GM18870 (cell line): ENCODE data around the gene MEF2A.
A peak's percentile ranks its signal among the peaks of the same experiment; 100 is the strongest.

ENCODE experiments used
- ATAC-seq: cut with Tn5 transposase; IDR thresholded peaks from one replicate; pipeline ENCODE4 v1.9.1; 2021; ENCODE audit warnings: moderate library complexity; ENCODE audit not compliant: unreplicated experiment

The MEF2A gene

GRCh38 chr15:99604865-99605264 is 39.1 kb downstream of the MEF2A start:
- ATAC-seq, result no peak

- no peak for ATAC-seq
Measured at GRCh38 chr15:99605490-99605931, 39.7 kb downstream of the MEF2A start.

DNA sequence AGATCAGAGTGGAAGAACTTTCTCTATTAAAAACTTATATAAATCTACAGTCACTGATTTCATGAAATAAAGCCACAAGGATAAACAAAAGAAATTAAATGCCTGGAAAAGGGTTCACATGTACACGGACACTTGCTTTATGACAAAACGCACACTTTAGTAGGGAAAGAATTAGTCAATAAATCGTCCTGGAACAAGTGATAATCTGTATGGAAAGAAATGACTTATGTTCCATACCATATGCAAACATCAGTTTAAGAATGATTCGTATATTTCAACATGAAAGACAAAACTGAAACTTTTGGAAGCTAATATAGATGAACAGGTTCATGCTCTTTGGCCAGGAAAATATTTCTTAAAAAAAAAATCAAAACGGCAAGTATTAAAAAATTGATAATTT is 40.2 kb downstream of the MEF2A start:
- ATAC-seq, result no peak

GRCh38 chr15:99606646-99607045 is 40.9 kb downstream of the MEF2A start:
- no peak for ATAC-seq

DNA sequence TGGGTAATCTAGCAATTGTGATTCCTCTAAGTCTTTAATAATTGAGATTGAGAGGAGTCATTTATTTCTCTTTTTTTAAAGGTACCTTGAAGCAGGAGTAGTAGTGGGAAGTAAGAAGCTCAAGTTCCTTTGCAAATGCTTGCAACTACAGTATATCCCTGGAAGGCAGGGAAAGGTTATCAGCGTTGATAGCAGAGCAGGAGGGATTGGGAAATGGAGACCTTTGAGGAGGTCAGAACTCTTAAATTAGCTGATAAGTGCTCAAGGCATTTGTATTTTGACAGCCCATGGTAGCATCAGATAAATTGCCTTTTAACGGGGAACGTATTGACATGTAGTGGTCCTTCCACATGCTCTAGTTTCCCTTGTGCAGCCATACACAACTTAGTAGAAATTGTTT is 47.7 kb downstream of the MEF2A start:
- no peak for ATAC-seq

DNA sequence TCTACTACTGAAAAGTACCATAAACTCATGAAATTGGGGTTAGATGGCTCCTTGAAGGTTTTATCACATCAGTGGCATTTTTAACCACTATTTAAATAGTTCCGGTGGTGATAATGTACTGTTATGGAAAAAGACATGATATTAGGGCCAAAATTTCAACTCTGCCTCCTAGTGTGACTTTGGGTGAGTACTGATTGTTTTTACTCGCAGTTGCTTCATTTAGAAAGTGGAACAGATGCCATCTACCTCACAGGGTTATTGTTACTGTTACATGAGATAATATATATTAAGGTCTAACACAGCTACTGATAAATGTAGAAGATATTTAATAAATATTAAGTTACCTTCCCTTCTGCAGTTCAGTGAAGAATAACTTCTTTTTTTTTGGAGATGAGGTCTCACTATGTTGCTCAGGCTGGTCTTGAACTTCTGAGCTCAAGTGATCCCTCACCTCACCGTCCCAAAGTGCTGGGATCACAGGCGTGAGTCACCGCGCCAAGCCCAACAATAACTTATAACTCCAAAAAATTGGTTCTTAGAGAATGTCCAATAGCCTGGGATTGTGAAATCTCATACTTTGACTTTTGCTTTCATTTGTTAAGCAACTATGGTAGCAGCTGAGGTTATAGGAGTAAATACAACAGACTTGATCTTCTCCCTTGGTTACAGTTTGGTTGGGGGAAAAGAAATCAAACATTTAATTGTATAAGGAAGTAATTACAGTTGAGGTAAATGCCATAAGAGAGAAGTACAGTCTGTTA is 48.3 kb downstream of the MEF2A start:
- ATAC-seq, result no peak

GRCh38 chr15:99614749-99615288 is 49.0 kb downstream of the MEF2A start:
- no peak for ATAC-seq

GRCh38 chr15:99615460-99615859 is 49.7 kb downstream of the MEF2A start:
- no peak for ATAC-seq

GRCh38 chr15:99616129-99616528 is 50.3 kb downstream of the MEF2A start:
- ATAC-seq, result no peak

DNA sequence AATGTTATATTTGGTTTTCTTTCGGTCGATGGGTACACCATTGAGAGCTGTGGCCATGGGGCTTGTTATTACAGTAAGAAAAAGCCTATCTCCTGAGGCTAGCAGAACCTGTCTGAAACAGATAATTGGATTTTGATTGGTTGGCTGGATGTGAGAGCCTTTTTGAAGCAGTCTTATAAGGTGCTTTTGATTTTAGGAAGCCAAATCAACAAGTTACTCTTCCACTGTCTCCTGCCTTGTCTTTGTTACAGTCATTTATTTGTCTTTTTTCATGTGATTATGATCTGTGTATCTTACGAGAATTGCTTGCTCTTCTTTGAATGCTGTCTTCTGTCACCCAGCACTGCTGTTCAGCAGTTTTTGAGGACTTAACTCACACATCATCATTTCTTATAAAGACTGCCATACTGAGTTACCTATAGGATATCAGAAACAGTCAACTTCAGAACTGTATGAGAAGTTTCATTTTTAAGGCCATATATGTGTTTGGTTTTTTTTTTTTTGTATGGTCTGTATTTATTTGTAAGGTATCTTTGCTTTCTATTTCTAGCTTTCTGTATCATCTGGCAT is 51.1 kb downstream of the MEF2A start:
- no peak for ATAC-seq

DNA sequence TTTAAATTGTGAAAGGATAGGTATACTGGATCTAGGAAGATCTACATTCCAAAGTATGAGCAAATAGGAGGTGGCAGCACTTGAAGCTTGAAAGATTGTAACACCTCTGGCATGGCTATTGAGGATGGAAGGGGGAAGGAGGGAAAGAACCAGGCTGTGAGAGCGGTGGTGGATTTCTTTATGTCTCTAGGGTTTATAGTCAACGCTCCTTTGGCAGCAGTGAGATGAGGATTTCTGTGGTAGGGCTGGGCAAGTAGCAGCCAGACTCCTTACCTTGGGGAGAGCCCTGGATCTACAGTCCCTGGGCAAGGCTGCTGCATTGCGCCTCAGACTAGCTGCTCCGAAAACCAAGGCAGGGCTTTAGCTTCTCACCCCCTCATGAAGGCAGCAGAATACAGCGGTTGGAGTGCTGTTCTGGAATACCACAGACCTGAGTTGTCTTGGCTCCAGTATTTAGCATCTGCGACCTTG is 53.2 kb downstream of the MEF2A start:
- ATAC-seq, result no peak

GRCh38 chr15:99619712-99620111 is 53.9 kb downstream of the MEF2A start:
- no peak for ATAC-seq

- no peak for ATAC-seq
Measured at GRCh38 chr15:99620178-99620577, 54.4 kb downstream of the MEF2A start.

DNA sequence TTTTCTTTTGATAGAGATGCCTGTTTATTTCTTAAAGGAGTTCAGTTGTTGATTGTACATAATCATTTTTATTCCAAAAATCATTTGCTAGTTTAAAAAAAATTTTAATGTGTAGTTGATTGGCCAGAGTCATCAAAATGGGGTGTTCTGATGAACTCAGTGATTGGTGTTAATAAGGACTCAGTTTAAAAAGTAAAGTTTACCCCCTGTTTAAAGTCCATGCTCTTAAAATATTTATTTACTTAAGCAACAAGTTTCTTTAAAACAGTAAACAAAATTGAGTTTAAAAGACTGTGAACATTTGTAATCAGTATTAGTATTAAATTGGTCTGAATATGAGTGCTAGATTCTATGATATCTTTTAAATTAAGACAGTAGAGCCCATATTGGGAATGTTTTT is 56.0 kb downstream of the MEF2A start:
- no peak for ATAC-seq

DNA sequence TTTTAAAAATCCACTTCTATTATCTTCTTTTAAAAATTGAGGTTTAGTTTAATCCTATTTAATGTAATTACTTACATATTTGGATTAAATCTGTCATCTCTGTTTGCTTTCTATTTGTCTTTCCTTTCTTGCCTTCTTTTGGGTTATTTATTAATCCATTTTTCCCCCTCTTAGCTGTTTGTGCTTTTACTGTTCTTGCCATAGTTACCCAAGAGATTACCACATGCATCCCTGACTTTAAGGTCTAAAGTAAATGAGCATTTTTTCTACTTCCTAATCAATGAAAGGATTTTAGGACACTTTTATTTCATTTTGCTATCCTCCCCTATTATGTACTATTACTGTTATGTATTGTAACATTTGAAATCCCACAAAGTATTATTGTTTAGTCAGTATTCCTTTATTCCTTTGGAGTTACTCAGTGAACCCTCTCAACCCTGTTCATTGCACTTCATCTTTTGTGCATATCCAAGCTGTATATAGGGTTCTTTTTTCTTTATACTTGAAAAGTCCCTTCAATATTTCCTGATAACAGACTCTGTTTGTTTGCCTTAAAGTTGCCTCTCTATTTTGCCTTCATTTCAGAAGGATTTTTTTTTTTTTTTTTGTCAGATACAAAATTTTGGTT is 62.7 kb downstream of the MEF2A start:
- ATAC-seq, result no peak

- ATAC-seq, result no peak
Measured at GRCh38 chr15:99630607-99631131, 64.9 kb downstream of the MEF2A start.

GRCh38 chr15:99631255-99631654 is 65.5 kb downstream of the MEF2A start:
- ATAC-seq, result peak; percentile 96

DNA sequence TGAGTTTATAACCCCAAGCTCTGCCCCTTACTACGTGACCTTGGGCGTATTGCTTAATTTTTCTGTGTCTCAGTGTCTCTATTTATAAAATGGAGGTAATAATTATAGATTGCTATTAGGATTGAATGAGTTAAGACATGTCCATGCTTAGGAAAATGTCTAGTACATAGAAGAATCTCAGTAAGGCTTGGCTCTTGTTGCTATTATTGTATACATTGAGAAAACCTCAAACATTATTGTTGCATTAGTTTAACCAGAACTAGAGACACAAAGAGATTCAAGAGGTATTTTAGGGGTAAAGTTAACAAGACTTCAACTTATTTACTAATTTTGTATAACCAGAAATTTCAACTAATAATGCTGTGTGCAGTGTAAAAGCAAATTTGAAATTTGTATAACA is 66.7 kb downstream of the MEF2A start:
- no peak for ATAC-seq

DNA sequence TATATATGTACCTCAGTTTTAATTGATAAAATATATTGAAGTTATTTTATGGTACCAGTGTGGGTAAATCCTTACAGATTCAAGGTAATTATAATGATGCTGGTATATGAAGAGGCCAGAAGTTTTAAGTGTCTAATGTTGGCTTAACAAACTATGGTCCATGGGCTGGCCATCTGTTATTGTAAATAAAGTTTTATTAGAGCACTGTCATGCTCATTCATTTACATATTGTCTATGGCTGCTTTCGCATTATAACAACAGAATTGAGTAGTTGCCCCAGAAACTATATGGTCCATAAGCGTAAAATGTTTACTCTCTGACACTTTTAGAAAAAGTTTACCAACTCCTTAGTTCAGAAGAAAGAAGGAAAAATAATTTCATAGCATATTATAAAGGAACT is 67.9 kb downstream of the MEF2A start:
- ATAC-seq, result no peak

GRCh38 chr15:99634576-99634975 is 68.8 kb downstream of the MEF2A start:
- ATAC-seq, result no peak

DNA sequence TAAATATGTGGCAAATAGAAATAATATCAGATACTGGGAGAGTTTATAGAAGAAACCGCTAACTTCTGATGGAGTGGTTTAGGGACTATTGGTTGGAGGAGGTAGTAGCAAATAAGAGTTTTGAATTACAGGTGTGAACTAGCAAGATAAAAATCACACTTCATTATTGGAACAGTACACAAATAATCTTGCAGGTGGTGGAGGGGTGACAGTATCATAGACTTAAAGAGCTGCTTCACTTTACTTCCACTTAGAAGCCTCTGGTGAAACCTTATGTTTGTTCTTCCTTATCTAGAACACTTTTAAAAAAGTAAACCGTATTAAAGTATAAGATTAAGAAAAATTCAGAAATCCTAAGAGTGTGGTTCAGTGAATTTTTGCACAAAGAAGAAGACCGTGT is 69.4 kb downstream of the MEF2A start:
- no peak for ATAC-seq

- ATAC-seq, result peak; percentile 55
Measured at GRCh38 chr15:99635794-99636193, 70.0 kb downstream of the MEF2A start.
